ENCODE measurements around the gene ZSWIM5.
"Not testable (repeated sequence)": the region's sequence is repeated elsewhere in the genome, so short reads cannot be mapped to it uniquely, and the experiment has no call there.

ZSWIM5 gene

DNA sequence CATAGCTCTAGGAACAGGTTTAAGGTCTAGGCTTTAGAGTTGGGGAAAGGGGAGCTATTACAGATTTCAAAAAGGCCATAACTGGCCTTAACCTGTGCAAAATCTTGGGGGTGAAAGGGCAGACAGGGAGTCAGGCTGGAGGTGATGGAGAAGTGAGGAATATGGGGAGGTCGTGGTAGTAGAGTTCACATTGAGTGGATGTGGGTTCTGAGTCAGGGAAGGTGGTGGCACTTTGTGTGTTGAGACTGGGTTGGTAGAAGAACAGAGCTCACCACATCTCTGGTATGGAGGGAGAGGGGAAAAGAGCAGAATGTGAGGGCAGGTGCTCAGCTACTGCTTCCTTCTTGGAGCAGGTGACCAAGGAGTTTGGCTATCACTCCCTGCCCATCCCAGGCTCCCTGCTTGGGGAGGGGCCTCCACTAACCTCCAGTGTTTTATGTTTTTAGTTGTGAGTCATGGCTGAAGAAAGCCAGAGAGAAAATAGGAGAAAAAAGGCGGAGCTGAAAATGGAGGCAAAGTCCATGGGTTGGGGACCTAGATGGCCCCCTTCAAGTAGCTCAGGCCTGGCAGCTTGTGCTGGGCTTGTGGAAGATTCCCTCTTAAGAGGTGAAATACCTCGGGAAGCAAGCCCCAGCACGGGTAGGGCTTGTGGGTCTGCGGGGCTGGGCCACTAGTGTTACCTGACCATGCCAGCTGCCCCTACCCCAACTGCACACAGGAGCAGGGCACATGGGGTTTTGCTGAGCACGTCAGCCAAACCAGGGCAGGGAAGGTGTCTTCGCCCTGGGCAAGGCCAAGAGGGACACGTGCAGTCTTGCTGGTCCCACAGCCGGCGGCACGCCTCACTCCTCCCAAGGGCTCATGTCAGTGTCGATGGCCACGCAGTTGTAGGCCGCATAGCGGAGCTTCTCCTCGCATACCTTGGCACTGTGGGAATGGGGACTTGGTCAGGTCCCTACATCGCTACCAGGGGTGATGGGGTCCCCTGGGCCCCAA, 203.5 kb downstream of the ZSWIM5 start:
- ATAC-seq (ENCODE audit: low read depth) (no peak), DNase-seq (ENCODE audit: low spot score) (no peak)
- no peak overlapping the region for H3K4me3 ChIP-seq (ENCODE audit: severe bottlenecking)
- no peaks in the 10 kb centered on the region for H3K9me3 ChIP-seq (ENCODE audit: severe bottlenecking)
- H3K27me3 ChIP-seq (ENCODE audit: insufficient read depth, poor library complexity, severe bottlenecking), result no peaks in the 10 kb centered on the region
- H3K36me3 ChIP-seq (ENCODE audit: low read depth), result peaks cover 33% of the 10 kb centered on the region
- H3K27ac ChIP-seq (ENCODE audit: poor library complexity, severe bottlenecking), result no peak overlapping the region
- no peaks in the 10 kb centered on the region for H3K4me1 ChIP-seq (ENCODE audit: insufficient read depth, poor library complexity, severe bottlenecking)
- TF ChIP-seq, protein P1, sequence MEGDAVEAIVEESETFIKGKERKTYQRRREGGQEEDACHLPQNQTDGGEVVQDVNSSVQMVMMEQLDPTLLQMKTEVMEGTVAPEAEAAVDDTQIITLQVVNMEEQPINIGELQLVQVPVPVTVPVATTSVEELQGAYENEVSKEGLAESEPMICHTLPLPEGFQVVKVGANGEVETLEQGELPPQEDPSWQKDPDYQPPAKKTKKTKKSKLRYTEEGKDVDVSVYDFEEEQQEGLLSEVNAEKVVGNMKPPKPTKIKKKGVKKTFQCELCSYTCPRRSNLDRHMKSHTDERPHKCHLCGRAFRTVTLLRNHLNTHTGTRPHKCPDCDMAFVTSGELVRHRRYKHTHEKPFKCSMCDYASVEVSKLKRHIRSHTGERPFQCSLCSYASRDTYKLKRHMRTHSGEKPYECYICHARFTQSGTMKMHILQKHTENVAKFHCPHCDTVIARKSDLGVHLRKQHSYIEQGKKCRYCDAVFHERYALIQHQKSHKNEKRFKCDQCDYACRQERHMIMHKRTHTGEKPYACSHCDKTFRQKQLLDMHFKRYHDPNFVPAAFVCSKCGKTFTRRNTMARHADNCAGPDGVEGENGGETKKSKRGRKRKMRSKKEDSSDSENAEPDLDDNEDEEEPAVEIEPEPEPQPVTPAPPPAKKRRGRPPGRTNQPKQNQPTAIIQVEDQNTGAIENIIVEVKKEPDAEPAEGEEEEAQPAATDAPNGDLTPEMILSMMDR (IDR thresholded peaks at IDR 0.05; ENCODE audit: poor library complexity, severe bottlenecking), result no peak

DNA sequence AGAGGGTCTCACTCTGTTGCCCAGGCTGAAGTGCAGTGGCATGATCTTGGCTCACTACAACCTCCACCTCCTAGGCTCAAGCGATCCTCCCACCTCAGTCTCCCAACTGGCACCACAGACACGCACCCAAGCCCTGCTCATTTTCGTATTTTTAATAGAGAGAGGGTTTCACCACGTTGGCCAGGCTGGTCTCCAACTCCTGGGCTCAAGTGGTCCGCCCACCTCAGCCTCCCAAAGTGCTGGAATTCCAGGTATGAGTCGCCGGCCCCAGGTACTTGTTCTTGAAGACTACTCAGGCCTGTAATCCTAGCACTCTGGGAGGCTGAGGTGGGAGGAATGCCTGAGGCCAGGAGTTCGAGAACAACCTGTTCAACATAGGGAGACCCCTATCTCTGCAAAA, 204.8 kb downstream of the ZSWIM5 start:
- H3K36me3 ChIP-seq (ENCODE audit: low read depth), result peaks cover 25% of the 10 kb centered on the region
- ATAC-seq (ENCODE audit: low read depth), result 0 out of 3 replicates have a peak, but pooled peaks have one; percentile 12
- not testable (repeated sequence) for H3K9me3 ChIP-seq (ENCODE audit: severe bottlenecking); DNase-seq (ENCODE audit: low spot score); H3K4me1 ChIP-seq (ENCODE audit: insufficient read depth, poor library complexity, severe bottlenecking); H3K27me3 ChIP-seq (ENCODE audit: insufficient read depth, poor library complexity, severe bottlenecking); H3K27ac ChIP-seq (ENCODE audit: poor library complexity, severe bottlenecking); H3K4me3 ChIP-seq (ENCODE audit: severe bottlenecking)

DNA sequence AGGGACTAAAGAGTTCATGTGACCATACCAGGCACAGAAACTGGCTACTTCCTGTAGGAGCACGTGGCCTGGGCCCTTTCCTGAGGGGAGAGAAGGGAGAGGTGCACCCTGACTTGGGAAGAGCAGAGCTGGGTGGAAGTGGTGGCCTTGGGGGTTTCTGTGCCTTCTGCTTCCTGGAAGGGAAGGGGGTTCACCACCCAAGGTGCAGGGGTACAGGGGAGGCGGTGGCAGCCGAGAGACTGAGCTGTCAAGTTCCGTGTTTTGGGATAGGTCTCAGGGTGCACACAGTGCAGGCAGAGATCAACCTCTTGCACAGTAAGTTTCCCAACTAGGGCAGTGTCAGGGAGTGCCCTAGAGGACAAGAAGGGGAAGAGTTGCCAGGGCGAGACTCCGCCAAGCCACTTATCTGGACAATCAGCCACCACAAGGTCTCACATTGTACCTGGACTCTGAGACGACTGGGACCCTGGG, 205.4 kb downstream of the ZSWIM5 start:
- H3K4me1 ChIP-seq (ENCODE audit: insufficient read depth, poor library complexity, severe bottlenecking), result no peaks in the 10 kb centered on the region
- H3K9me3 ChIP-seq (ENCODE audit: severe bottlenecking), result no peaks in the 10 kb centered on the region
- H3K36me3 ChIP-seq (ENCODE audit: low read depth), result peaks cover 25% of the 10 kb centered on the region
- H3K27ac ChIP-seq (ENCODE audit: poor library complexity, severe bottlenecking), result no peak overlapping the region
- H3K27me3 ChIP-seq (ENCODE audit: insufficient read depth, poor library complexity, severe bottlenecking), result no peaks in the 10 kb centered on the region
- DNase-seq (ENCODE audit: low spot score) (no peak), ATAC-seq (ENCODE audit: low read depth) (0 out of 3 replicates have a peak, but pooled peaks have one; percentile 25)
- H3K4me3 ChIP-seq (ENCODE audit: severe bottlenecking), result no peak overlapping the region
- TF ChIP-seq, protein P1 (IDR thresholded peaks at IDR 0.05; ENCODE audit: poor library complexity, severe bottlenecking), result no peak

DNA sequence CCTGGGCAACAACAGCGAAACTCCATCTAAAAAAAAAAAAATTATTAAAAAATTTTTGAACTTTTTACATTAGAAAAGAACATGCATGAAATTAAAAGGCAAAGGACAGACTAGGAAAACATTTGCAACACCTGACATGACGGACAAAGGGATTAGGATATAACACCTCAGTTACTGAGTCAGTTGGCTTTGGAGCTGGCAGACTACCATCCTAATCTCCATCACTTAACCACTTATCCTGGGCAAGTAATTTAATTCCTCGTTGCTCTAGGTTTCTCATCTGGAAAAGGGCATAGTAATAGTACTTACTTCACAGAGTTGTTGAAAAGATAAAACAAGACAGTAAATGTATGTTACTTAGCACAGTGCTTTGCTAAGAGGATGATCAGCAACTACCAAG, 207.2 kb downstream of the ZSWIM5 start:
- DNase-seq (ENCODE audit: low spot score), result no peak
- Histone ChIP-seq H3K9me3 (ENCODE audit: severe bottlenecking) (no peaks in the 10 kb centered on the region), H3K4me3 (ENCODE audit: severe bottlenecking) (no peak overlapping the region), H3K27ac (ENCODE audit: poor library complexity, severe bottlenecking) (no peak overlapping the region), H3K36me3 (ENCODE audit: low read depth) (peaks cover 8% of the 10 kb centered on the region), H3K27me3 (ENCODE audit: insufficient read depth, poor library complexity, severe bottlenecking) (no peaks in the 10 kb centered on the region), H3K4me1 (ENCODE audit: insufficient read depth, poor library complexity, severe bottlenecking) (no peaks in the 10 kb centered on the region)
- ATAC-seq (ENCODE audit: low read depth), result no peak
- TF ChIP-seq, protein P1 (IDR thresholded peaks at IDR 0.05; ENCODE audit: poor library complexity, severe bottlenecking), result no peak

DNA sequence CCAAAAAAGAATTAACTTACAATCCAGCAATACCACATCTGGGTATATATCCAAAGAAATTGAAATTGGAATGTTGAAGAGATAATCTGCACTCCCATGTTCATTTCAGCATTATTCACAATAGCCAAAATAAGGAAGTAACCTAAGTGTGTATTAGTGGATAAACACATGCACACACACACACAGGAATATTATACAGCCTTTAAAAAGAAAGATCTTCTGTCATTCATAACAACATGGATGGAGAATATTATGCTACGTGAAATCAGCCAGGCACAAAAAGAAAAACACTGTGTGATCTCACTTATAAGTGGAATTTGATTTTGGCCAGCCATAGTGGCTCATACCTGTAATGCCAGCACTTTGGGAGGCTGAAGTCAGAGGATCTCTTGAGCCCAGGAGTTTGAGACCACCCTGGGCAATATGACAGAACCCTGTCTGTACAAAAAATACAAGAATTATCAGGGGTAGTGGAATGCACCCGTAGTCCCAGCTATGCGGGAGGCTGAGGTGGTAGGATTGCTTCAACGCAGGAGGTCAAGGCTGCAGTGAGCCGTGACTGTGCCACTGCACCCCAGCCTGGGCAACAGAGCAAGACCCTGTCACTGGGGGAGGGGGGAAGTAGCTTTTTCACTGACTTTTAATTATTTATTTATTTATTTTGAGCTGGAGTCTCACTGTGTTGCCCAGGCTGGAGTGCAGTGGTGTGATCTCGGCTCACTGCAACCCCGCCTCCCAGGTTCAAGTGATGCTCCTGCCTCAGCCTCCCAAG, 210.8 kb downstream of the ZSWIM5 start:
- TF ChIP-seq, protein P1 (IDR thresholded peaks at IDR 0.05; ENCODE audit: poor library complexity, severe bottlenecking), result no peak
- no peaks in the 10 kb centered on the region for H3K36me3 ChIP-seq (ENCODE audit: low read depth)
- no peak for DNase-seq (ENCODE audit: low spot score)
- no peak for ATAC-seq (ENCODE audit: low read depth)
- H3K4me3 ChIP-seq (ENCODE audit: severe bottlenecking), result no peak overlapping the region
- no peak overlapping the region for H3K27ac ChIP-seq (ENCODE audit: poor library complexity, severe bottlenecking)
- H3K9me3 ChIP-seq (ENCODE audit: severe bottlenecking), result no peaks in the 10 kb centered on the region
- no peaks in the 10 kb centered on the region for H3K4me1 ChIP-seq (ENCODE audit: insufficient read depth, poor library complexity, severe bottlenecking)
- no peaks in the 10 kb centered on the region for H3K27me3 ChIP-seq (ENCODE audit: insufficient read depth, poor library complexity, severe bottlenecking)

All from RWPE2 (cell line).